Astrocyte (in vitro differentiated cells and primary cell): ENCODE measurements around the gene GLCCI1.

Experiments used
- CTCF ChIP-seq: IDR thresholded peaks from 2 replicates; pipeline ENCODE4 v1.5.1; 2011; ENCODE audit warnings: low read depth, mild to moderate bottlenecking, inconsistent platforms, low read length, moderate library complexity; ENCODE audit not compliant: insufficient read depth
- EZH2 ChIP-seq: IDR thresholded peaks from 2 replicates; pipeline ENCODE4 v1.6.1; 2012; ENCODE audit warnings: mild to moderate bottlenecking, low read length, inconsistent platforms; ENCODE audit not compliant: insufficient read depth

- TF ChIP-seq CTCF: no peak
- no peak for TF ChIP-seq EZH2
Observed at GRCh38 chr7:8052824-8053223, 84.2 kb downstream of the GLCCI1 start.
